SHP77 (cell line): ENCODE measurements around the gene MTSS2.
"Not testable (repeated sequence)": the region's sequence is repeated elsewhere in the genome, so short reads cannot be mapped to it uniquely, and the experiment has no call there.

Experiments
- DNase-seq, 2 experiments: peaks; one replicate each; lab custom pipeline; 2025; lab: John Stamatoyannopoulos, UW

Gene MTSS2

GRCh38 chr16:70653809-70654771, 31.8 kb downstream of the MTSS2 start:
- DNase-seq, result peak; percentile 79 to 87

GRCh38 chr16:70653406-70653805, 32.4 kb downstream of the MTSS2 start:
- DNase-seq, result no peak

GRCh38 chr16:70652322-70652721, 33.5 kb downstream of the MTSS2 start:
- no peak for DNase-seq

GRCh38 chr16:70651524-70651923, 34.3 kb downstream of the MTSS2 start:
- no peak for DNase-seq

GRCh38 chr16:70650216-70650615, 35.6 kb downstream of the MTSS2 start:
- no peak for DNase-seq

GRCh38 chr16:70649300-70649699, 36.6 kb downstream of the MTSS2 start:
- no peak for DNase-seq

GRCh38 chr16:70648606-70649005, 37.2 kb downstream of the MTSS2 start:
- DNase-seq, result no peak

GRCh38 chr16:70647441-70648359, 38.2 kb downstream of the MTSS2 start:
- no peak for DNase-seq

GRCh38 chr16:70646260-70647241, 39.3 kb downstream of the MTSS2 start, which contains the start of gene IL34:
TSS of gene IL34 (plus strand) at chr16:70646559. CDS start at chr16:70646948, 389 bp downstream.
- DNase-seq, result peak; percentile 93

GRCh38 chr16:70644763-70645597, 40.9 kb downstream of the MTSS2 start:
- peak; percentile 65 to 73 for DNase-seq

- DNase-seq, result not testable (repeated sequence)
Observed at GRCh38 chr16:70643264-70643663, 42.6 kb downstream of the MTSS2 start.

- no peak for DNase-seq
Observed at GRCh38 chr16:70642633-70643032, 43.2 kb downstream of the MTSS2 start.

GRCh38 chr16:70638814-70639792, 46.8 kb downstream of the MTSS2 start:
- peak; percentile 48 to 59 for DNase-seq
